ENCODE measurements around the gene STK32C. TPM values are rescaled to one million over a fixed set of nuclear protein-coding genes. Genes with fewer than 3 reads are reported as not detected.
"Not testable (repeated sequence)": the region's sequence is repeated elsewhere in the genome, so short reads cannot be mapped to it uniquely, and the experiment has no call there.

Gene STK32C
- total RNA-seq, 1 experiment from 2014 or later = 5.5 TPM

GRCh38 chr10:132347211-132347930 lies 39.6 kb upstream of the STK32C start:
- H3K36me3 ChIP-seq = no peaks in the 10 kb centered on the region
- no peak overlapping the region for H3K4me3 ChIP-seq
- no peaks in the 10 kb centered on the region for H3K4me1 ChIP-seq (replicated peaks)
- H3K9me3 ChIP-seq (replicated peaks) = no peaks in the 10 kb centered on the region
- no peak for DNase-seq (ENCODE audit: low read depth in 1 of 2, low spot score in 2 of 2)
- H3K27me3 ChIP-seq (replicated peaks) = no peaks in the 10 kb centered on the region
- no peak overlapping the region for H3K27ac ChIP-seq

DNA sequence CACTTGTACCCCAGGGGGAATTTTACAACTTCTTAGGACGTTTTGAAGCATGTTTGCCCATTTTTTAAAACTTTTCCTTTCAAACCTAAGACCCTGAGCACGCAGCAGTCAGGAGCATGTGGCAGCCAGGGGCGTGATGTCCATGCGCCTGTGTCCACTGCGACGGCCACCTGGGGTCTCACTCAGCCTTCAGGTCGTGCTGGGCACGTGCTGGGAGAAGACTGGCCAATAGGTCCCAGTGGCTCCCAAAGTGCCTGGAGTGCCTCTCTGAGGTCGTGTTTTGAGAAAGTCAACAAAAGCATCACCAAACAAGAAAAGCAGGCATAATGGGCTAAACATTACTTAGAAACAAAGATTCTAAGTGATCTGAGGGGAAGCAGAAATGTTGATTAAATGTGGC lies 39.1 kb upstream of the STK32C start:
- H3K36me3 ChIP-seq = no peaks in the 10 kb centered on the region
- H3K9me3 ChIP-seq (replicated peaks) = no peaks in the 10 kb centered on the region
- H3K27me3 ChIP-seq (replicated peaks) = no peaks in the 10 kb centered on the region

DNA sequence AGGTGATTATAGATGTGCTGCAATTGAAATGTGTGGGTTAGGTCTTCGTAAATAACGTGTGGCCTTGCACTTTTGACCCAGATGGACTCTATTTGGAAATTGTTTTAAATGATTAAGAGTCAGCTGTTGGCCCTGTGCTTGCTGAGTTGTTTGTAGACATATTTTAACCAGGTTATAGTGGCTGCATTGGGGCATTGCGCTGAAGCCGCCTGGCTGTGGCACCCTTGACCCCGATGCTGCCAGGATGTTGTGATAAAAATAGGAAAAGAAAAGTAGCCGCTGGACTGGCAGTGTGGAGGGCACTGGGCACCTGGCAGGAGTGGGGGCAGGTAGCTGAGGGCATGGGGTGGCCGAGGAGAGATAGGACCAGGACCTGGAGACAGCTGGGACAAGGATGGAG lies 37.6 kb upstream of the STK32C start:
- DNase-seq (ENCODE audit: low read depth in 1 of 2, low spot score in 2 of 2) = no peak
- H3K27me3 ChIP-seq (replicated peaks) = no peaks in the 10 kb centered on the region
- H3K36me3 ChIP-seq = no peaks in the 10 kb centered on the region
- H3K27ac ChIP-seq = no peak overlapping the region
- no peaks in the 10 kb centered on the region for H3K9me3 ChIP-seq (replicated peaks)
- H3K4me3 ChIP-seq = no peak overlapping the region
- H3K4me1 ChIP-seq (replicated peaks) = no peaks in the 10 kb centered on the region

More for the DNA sequence above, 39.1 kb upstream of the STK32C start:
- DNase-seq (ENCODE audit: low read depth in 1 of 2, low spot score in 2 of 2) = no peak
- Histone ChIP-seq H3K4me1 (replicated peaks) (no peaks in the 10 kb centered on the region), H3K27ac (no peak overlapping the region), H3K4me3 (no peak overlapping the region)

DNA sequence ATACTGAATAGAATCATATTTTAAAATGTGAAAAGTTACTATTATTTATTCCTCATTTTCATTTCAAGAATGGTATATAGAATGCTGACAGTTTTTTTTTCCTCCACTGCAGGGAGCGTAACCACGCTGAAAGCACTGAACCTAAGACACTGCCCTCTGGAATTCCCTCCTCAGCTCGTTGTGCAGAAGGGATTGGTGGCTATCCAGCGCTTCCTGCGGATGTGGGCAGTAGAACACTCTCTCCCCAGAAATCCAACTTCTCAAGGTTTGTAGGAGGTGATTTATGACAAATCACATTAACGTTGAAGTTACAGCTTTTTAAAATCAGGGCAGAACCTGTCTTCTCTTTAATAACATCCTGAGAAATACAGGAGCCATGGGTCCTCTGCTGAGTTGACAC lies 36.6 kb upstream of the STK32C start:
- Histone ChIP-seq H3K27me3 (replicated peaks) (no peaks in the 10 kb centered on the region), H3K36me3 (no peaks in the 10 kb centered on the region), H3K4me1 (replicated peaks) (no peaks in the 10 kb centered on the region), H3K9me3 (replicated peaks) (no peaks in the 10 kb centered on the region), H3K27ac (no peak overlapping the region), H3K4me3 (no peak overlapping the region)
- DNase-seq (ENCODE audit: low read depth in 1 of 2, low spot score in 2 of 2) = no peak

GRCh38 chr10:132342553-132342952 lies 34.8 kb upstream of the STK32C start:
- no peak for DNase-seq (ENCODE audit: low read depth in 1 of 2, low spot score in 2 of 2)
- H3K27ac ChIP-seq = no peak overlapping the region
- no peaks in the 10 kb centered on the region for H3K27me3 ChIP-seq (replicated peaks)
- no peaks in the 10 kb centered on the region for H3K9me3 ChIP-seq (replicated peaks)
- no peaks in the 10 kb centered on the region for H3K36me3 ChIP-seq
- H3K4me1 ChIP-seq (replicated peaks) = no peaks in the 10 kb centered on the region
- no peak overlapping the region for H3K4me3 ChIP-seq

GRCh38 chr10:132341781-132342180 lies 34.0 kb upstream of the STK32C start:
- Histone ChIP-seq H3K36me3 (no peaks in the 10 kb centered on the region), H3K4me3 (no peak overlapping the region), H3K4me1 (replicated peaks) (no peaks in the 10 kb centered on the region), H3K27me3 (replicated peaks) (no peaks in the 10 kb centered on the region), H3K27ac (no peak overlapping the region), H3K9me3 (replicated peaks) (no peaks in the 10 kb centered on the region)
- no peak for DNase-seq (ENCODE audit: low read depth in 1 of 2, low spot score in 2 of 2)

DNA sequence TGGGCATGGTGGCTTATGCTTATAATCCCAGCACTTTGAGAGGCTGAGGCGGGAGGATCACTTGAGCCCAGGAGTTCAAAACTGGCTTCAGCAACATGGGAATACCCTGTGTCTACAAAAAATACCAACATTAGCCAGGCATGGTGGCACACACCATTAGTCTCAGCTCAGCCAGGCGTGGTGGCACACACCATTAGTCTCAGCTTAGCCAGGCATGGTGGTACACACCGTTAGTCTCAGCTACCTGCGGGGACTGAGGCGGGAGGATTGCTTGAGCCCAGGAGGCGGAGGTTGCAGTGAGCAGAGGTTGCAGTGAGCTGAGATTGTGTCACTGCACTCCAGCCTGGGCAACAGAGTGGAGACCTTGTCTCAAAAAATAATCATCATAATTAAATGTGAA lies 33.3 kb upstream of the STK32C start:
- no peaks in the 10 kb centered on the region for H3K27me3 ChIP-seq (replicated peaks)
- no peak overlapping the region for H3K4me3 ChIP-seq
- DNase-seq (ENCODE audit: low read depth in 1 of 2, low spot score in 2 of 2) = no peak
- H3K9me3 ChIP-seq (replicated peaks) = no peaks in the 10 kb centered on the region
- H3K27ac ChIP-seq = no peak overlapping the region
- no peaks in the 10 kb centered on the region for H3K36me3 ChIP-seq
- no peaks in the 10 kb centered on the region for H3K4me1 ChIP-seq (replicated peaks)

DNA sequence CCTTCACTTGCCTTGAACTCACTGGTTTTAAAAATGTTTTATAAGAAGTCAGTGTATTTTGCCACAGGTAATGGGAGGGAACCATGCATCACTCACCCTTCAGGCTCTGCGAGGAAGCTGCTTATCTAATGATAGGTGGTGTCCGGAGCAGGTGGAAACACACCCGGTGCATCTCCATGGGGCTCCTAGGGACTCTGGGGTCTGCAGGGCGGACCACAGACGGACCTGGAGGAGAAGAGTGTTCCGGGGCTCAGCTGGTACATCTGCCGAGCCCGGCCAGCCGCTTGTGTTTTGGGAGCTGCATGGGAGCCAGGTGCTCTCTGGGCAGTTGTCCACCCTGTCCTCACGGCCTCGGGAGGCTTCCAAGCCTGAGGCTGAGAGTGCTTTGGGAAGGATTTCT lies 31.5 kb upstream of the STK32C start:
- no peaks in the 10 kb centered on the region for H3K36me3 ChIP-seq
- no peak overlapping the region for H3K4me3 ChIP-seq
- H3K27ac ChIP-seq = no peak overlapping the region
- no peaks in the 10 kb centered on the region for H3K27me3 ChIP-seq (replicated peaks)
- DNase-seq (ENCODE audit: low read depth in 1 of 2, low spot score in 2 of 2) = no peak
- no peaks in the 10 kb centered on the region for H3K4me1 ChIP-seq (replicated peaks)
- no peaks in the 10 kb centered on the region for H3K9me3 ChIP-seq (replicated peaks)

DNA sequence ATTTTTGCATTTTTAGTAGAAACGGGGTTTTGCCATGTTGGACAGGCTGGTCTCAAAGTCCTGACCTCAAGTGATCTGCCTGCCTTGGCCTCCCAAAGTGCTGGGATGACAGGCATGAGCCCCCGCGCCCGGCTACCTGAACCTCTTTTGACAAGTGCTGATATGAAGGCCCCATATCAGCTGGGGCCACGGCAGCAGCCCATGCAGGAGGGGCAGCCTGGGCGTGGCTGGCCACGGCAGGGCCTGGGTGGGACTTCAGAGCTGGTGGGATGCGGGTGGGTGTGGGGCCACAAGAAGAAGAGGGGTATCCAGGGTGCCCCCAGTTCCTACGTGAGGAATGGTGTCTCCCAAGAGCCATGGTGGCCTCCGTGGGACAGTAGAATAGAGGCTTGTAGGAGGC lies 31.1 kb upstream of the STK32C start:
- DNase-seq (ENCODE audit: low read depth in 1 of 2, low spot score in 2 of 2) = no peak
- H3K4me1 ChIP-seq (replicated peaks) = no peaks in the 10 kb centered on the region
- no peaks in the 10 kb centered on the region for H3K36me3 ChIP-seq
- H3K27ac ChIP-seq = no peak overlapping the region
- no peaks in the 10 kb centered on the region for H3K27me3 ChIP-seq (replicated peaks)
- no peak overlapping the region for H3K4me3 ChIP-seq
- H3K9me3 ChIP-seq (replicated peaks) = no peaks in the 10 kb centered on the region

GRCh38 chr10:132337854-132338253 lies 30.1 kb upstream of the STK32C start:
- H3K9me3 ChIP-seq (replicated peaks); H3K4me3 ChIP-seq; H3K4me1 ChIP-seq (replicated peaks); H3K36me3 ChIP-seq; H3K27ac ChIP-seq; DNase-seq (ENCODE audit: low read depth in 1 of 2, low spot score in 2 of 2); H3K27me3 ChIP-seq (replicated peaks): not testable (repeated sequence)

GRCh38 chr10:132336919-132337407 lies 29.2 kb upstream of the STK32C start:
- Histone ChIP-seq H3K9me3 (replicated peaks) (no peaks in the 10 kb centered on the region), H3K27ac (no peak overlapping the region), H3K36me3 (0 out of 2 replicates have a peak, but pooled peaks cover 3% of the 10 kb centered on the region), H3K27me3 (replicated peaks) (no peaks in the 10 kb centered on the region), H3K4me3 (no peak overlapping the region), H3K4me1 (replicated peaks) (peaks cover 9% of the 10 kb centered on the region)
- no peak for DNase-seq (ENCODE audit: low read depth in 1 of 2, low spot score in 2 of 2)

GRCh38 chr10:132336064-132336746 lies 28.5 kb upstream of the STK32C start:
- H3K4me3 ChIP-seq = no peak overlapping the region
- no peaks in the 10 kb centered on the region for H3K9me3 ChIP-seq (replicated peaks)
- no peak overlapping the region for H3K27ac ChIP-seq
- peaks cover 9% of the 10 kb centered on the region for H3K4me1 ChIP-seq (replicated peaks)
- peaks cover 7% of the 10 kb centered on the region for H3K36me3 ChIP-seq
- DNase-seq (ENCODE audit: low read depth in 1 of 2, low spot score in 2 of 2) = no peak
- H3K27me3 ChIP-seq (replicated peaks) = no peaks in the 10 kb centered on the region

- Histone ChIP-seq H3K4me1 (replicated peaks) (peaks cover 9% of the 10 kb centered on the region), H3K27me3 (replicated peaks) (no peaks in the 10 kb centered on the region)
- DNase-seq (ENCODE audit: low read depth in 1 of 2, low spot score in 2 of 2) = no peak
These were observed 27.7 kb upstream of the STK32C start for GRCh38 chr10:132335189-132336063.

More at GRCh38 chr10:132335189-132336063, 27.7 kb upstream of the STK32C start:
- Histone ChIP-seq H3K4me3 (no peak overlapping the region), H3K9me3 (replicated peaks) (no peaks in the 10 kb centered on the region), H3K36me3 (peaks cover 8% of the 10 kb centered on the region), H3K27ac (no peak overlapping the region)

All from SJSA1 (cell line).